ENCODE results near the gene SUCLG2. TPM values are rescaled to one million over a fixed set of nuclear protein-coding genes. Genes with fewer than 3 reads are reported as not detected.

The SUCLG2 gene
- total RNA-seq, 4 donors from 2014 or later: 54.4 to 81.4 (median 59.6) TPM

- TF ChIP-seq CTCF (IDR thresholded peaks at IDR 0.05; ENCODE audit: low read depth): no peak
Measured at GRCh38 chr3:67616046-67616445, 38.4 kb downstream of the SUCLG2 start.

- no peak for TF ChIP-seq CTCF (IDR thresholded peaks at IDR 0.05; ENCODE audit: low read depth)
Measured at GRCh38 chr3:67614195-67614594, 40.2 kb downstream of the SUCLG2 start.

GRCh38 chr3:67610458-67610857 lies 44.0 kb downstream of the SUCLG2 start:
- TF ChIP-seq CTCF (IDR thresholded peaks at IDR 0.05; ENCODE audit: low read depth): no peak

- no peak for TF ChIP-seq CTCF (IDR thresholded peaks at IDR 0.05; ENCODE audit: low read depth)
Measured at GRCh38 chr3:67609709-67610108, 44.7 kb downstream of the SUCLG2 start.

GRCh38 chr3:67608034-67608433 lies 46.4 kb downstream of the SUCLG2 start:
- no peak for TF ChIP-seq CTCF (IDR thresholded peaks at IDR 0.05; ENCODE audit: low read depth)

GRCh38 chr3:67605377-67605776 lies 49.0 kb downstream of the SUCLG2 start:
- TF ChIP-seq CTCF (IDR thresholded peaks at IDR 0.05; ENCODE audit: low read depth): no peak

- TF ChIP-seq CTCF (IDR thresholded peaks at IDR 0.05; ENCODE audit: low read depth): no peak
Measured at GRCh38 chr3:67602816-67603215, 51.6 kb downstream of the SUCLG2 start.
